Gastrocnemius medialis (tissue), 4 donors: ENCODE results near the gene BCS1L.

Experiments
- POLR2A ChIP-seq, 2 donors: fragments of 450-650 bp; IDR thresholded peaks; one replicate each; pipeline ENCODE4 v1.6.1; 2017; ENCODE audit warnings: antibody characterized with exemption in 2 of 2, mild to moderate bottlenecking in 2 of 2, moderate library complexity in 2 of 2
- TF ChIP-seq, protein P1 (sequence below), 5 experiments: fragments of 450-650 bp in 3 of 5; fragments of 200-600 bp in 2 of 5; sonication (generic) in 2 of 5; IDR thresholded peaks in 4 of 5; conservative IDR thresholded peaks in 1 of 5; 1 replicate in 4 of 5; 2 replicates in 1 of 5; pipeline ENCODE4 v1.5.1; 2016 to 2019; ENCODE audit warnings: antibody characterized with exemption in 5 of 5, mild to moderate bottlenecking in 3 of 5, moderate library complexity in 3 of 5

- TF ChIP-seq, protein P1, sequence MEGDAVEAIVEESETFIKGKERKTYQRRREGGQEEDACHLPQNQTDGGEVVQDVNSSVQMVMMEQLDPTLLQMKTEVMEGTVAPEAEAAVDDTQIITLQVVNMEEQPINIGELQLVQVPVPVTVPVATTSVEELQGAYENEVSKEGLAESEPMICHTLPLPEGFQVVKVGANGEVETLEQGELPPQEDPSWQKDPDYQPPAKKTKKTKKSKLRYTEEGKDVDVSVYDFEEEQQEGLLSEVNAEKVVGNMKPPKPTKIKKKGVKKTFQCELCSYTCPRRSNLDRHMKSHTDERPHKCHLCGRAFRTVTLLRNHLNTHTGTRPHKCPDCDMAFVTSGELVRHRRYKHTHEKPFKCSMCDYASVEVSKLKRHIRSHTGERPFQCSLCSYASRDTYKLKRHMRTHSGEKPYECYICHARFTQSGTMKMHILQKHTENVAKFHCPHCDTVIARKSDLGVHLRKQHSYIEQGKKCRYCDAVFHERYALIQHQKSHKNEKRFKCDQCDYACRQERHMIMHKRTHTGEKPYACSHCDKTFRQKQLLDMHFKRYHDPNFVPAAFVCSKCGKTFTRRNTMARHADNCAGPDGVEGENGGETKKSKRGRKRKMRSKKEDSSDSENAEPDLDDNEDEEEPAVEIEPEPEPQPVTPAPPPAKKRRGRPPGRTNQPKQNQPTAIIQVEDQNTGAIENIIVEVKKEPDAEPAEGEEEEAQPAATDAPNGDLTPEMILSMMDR (IDR thresholded peaks at IDR 0.05 in 4 of 5, conservative IDR thresholded peaks at IDR 0.05 in 1 of 5): no peak
- TF ChIP-seq POLR2A (IDR thresholded peaks at IDR 0.05): no peak
These were observed 490 bp downstream of the BCS1L start for GRCh38 chr2:218659988-218660358.
